IMR-90 (cell line): Measurements from ENCODE around the gene TBC1D8. TPM values are rescaled to one million over a fixed set of nuclear protein-coding genes. Genes with fewer than 3 reads are reported as not detected.

Experiments used
- ATAC-seq: fragments of 200-7000 bp; cut with Tn5 transposase; 2 replicates; pipeline ENCODE4 v1.9.1; 2020; ENCODE audit warnings: low read depth, mild to moderate bottlenecking, moderate library complexity
- BruUV-seq: library from RNA; stranded (reverse); fragments of 400-500 nt; replicated peaks from 2 replicates; lab custom pipeline; 2021; lab: Mats Ljungman, UMichigan
- CTCF ChIA-PET: fragments of 300-600 bp; formaldehyde crosslinking; extraction: SDS; loops from one replicate; lab custom pipeline; 2021; ENCODE audit warnings: antibody characterized with exemption; lab: Yijun Ruan, JAX
- POLR2A ChIA-PET: fragments of 300-600 bp; sonication (Branson Sonifier 250); formaldehyde crosslinking; loops from one replicate; lab custom pipeline; 2022; ENCODE audit warnings: antibody characterized with exemption; ENCODE audit not compliant: unreplicated experiment; lab: Charles Lee
- DNase-seq: peaks from one replicate; pipeline ENCODE4 v3.0.0; 2013
- H2AFZ ChIP-seq: replicated peaks from 2 replicates; pipeline ENCODE3; 2013; ENCODE audit warnings: low read length, mild to moderate bottlenecking; ENCODE audit not compliant: poor library complexity
- H2AK5ac ChIP-seq: 2 replicates; pipeline ENCODE4 v1.6.1; 2013; ENCODE audit warnings: low read depth, low read length, inconsistent platforms
- H2AK9ac ChIP-seq: replicated peaks from 2 replicates; pipeline ENCODE3; 2013; ENCODE audit warnings: mild to moderate bottlenecking, low read depth, low read length, moderate library complexity; ENCODE audit not compliant: poor library complexity
- H2BK120ac ChIP-seq: 2 replicates; pipeline ENCODE4 v1.6.1; 2013; ENCODE audit warnings: low read depth, low read length, inconsistent platforms
- H2BK15ac ChIP-seq: 3 replicates; pipeline ENCODE4 v1.6.1; 2013; ENCODE audit warnings: low read depth, low read length, inconsistent platforms
- H2BK20ac ChIP-seq: 2 replicates; pipeline ENCODE4 v1.6.1; 2013; ENCODE audit warnings: low read depth, mild to moderate bottlenecking, inconsistent platforms, low read length, moderate library complexity
- H2BK5ac ChIP-seq: 2 replicates; pipeline ENCODE4 v1.6.1; 2013; ENCODE audit warnings: mild to moderate bottlenecking, low read depth, low read length, inconsistent platforms; ENCODE audit not compliant: poor library complexity, severe bottlenecking
- H3K14ac ChIP-seq: replicated peaks from 2 replicates; pipeline ENCODE4 v1.6.1; 2013; ENCODE audit warnings: low read depth, low read length, inconsistent platforms
- H3K18ac ChIP-seq: 2 replicates; pipeline ENCODE4 v1.6.1; 2013; ENCODE audit warnings: low read depth, low read length, control low read depth
- H3K23ac ChIP-seq: 2 replicates; pipeline ENCODE4 v1.6.1; 2013; ENCODE audit warnings: low read depth, low read length, inconsistent platforms
- H3K27ac ChIP-seq: 2 replicates; pipeline ENCODE4 v1.5.1; 2013; ENCODE audit warnings: mild to moderate bottlenecking, control low read depth, low read length; ENCODE audit not compliant: insufficient read depth
- H3K27me3 ChIP-seq: 2 replicates; pipeline ENCODE4 v1.6.1; 2013; ENCODE audit warnings: low read length; ENCODE audit not compliant: control insufficient read depth, insufficient read depth
- H3K36me3 ChIP-seq: 2 replicates; pipeline ENCODE4 v1.6.1; 2013; ENCODE audit warnings: low read length, mixed read lengths; ENCODE audit not compliant: control insufficient read depth, insufficient read depth
- H3K4ac ChIP-seq: 2 replicates; pipeline ENCODE4 v1.6.1; 2013; ENCODE audit warnings: low read depth, low read length, inconsistent platforms
- H3K4me1 ChIP-seq: 2 replicates; pipeline ENCODE4 v1.6.1; 2013; ENCODE audit warnings: low read length, mixed read lengths; ENCODE audit not compliant: control insufficient read depth, insufficient read depth
- H3K4me2 ChIP-seq: 2 replicates; pipeline ENCODE4 v1.6.1; 2013; ENCODE audit warnings: low read depth, mild to moderate bottlenecking, control low read depth, low read length, moderate library complexity
- H3K4me3 ChIP-seq: 2 replicates; pipeline ENCODE4 v1.5.1; 2013; ENCODE audit warnings: low read depth, mild to moderate bottlenecking, control low read depth, low read length, moderate library complexity; ENCODE audit not compliant: insufficient read depth
- H3K56ac ChIP-seq: 2 replicates; pipeline ENCODE4 v1.6.1; 2013; ENCODE audit warnings: low read length, inconsistent platforms; ENCODE audit not compliant: insufficient read depth; ENCODE audit errors: extremely low read depth
- H3K79me1 ChIP-seq, 2 experiments: 2 replicates each; pipeline ENCODE4 v1.6.1; 2013; ENCODE audit warnings: low read length in 2 of 2, inconsistent platforms in 1 of 2, low read depth in 1 of 2
- H3K9ac ChIP-seq: 2 replicates; pipeline ENCODE4 v1.6.1; 2013; ENCODE audit warnings: low read depth, low read length, control low read depth
- H3K9me1 ChIP-seq: 2 replicates; pipeline ENCODE4 v1.6.1; 2013; ENCODE audit warnings: low read length, inconsistent platforms; ENCODE audit not compliant: insufficient read depth
- H3K9me3 ChIP-seq: 2 replicates; pipeline ENCODE4 v1.6.1; 2013; ENCODE audit warnings: low read length; ENCODE audit not compliant: control insufficient read depth, insufficient read depth
- H4K20me1 ChIP-seq: 2 replicates; pipeline ENCODE4 v1.6.1; 2013; ENCODE audit warnings: low read length, inconsistent platforms; ENCODE audit not compliant: insufficient read depth
- H4K5ac ChIP-seq: 2 replicates; pipeline ENCODE4 v1.6.1; 2013; ENCODE audit warnings: mild to moderate bottlenecking, low read depth, low read length, control low read depth
- H4K8ac ChIP-seq, 2 experiments: 2 replicates each; pipeline ENCODE4 v1.6.1; 2013; ENCODE audit warnings: low read depth in 2 of 2, low read length in 2 of 2, control low read depth in 1 of 2, inconsistent platforms in 1 of 2
- H4K91ac ChIP-seq: 2 replicates; pipeline ENCODE4 v1.6.1; 2013; ENCODE audit warnings: low read depth, low read length, inconsistent platforms; ENCODE audit not compliant: insufficient read depth
- BHLHE40 ChIP-seq: fragments of 150-350 bp; IDR thresholded peaks from 2 replicates; pipeline ENCODE4 v1.6.1; 2016; ENCODE audit warnings: mild to moderate bottlenecking, low read depth, low read length
- CHD1 ChIP-seq: IDR thresholded peaks from 2 replicates; pipeline ENCODE4 v1.6.1; 2012; ENCODE audit warnings: low read depth, low read length, improper control_type of control experiment
- MAZ ChIP-seq: IDR thresholded peaks from 2 replicates; pipeline ENCODE4 v1.6.1; 2012; ENCODE audit warnings: low read depth, mild to moderate bottlenecking, low read length, improper control_type of control experiment, moderate library complexity, borderline replicate concordance
- POLR2A ChIP-seq: IDR thresholded peaks from 2 replicates; pipeline ENCODE4 v1.6.1; 2012; ENCODE audit warnings: mild to moderate bottlenecking, low read depth, low read length
- RAD21 ChIP-seq: IDR thresholded peaks from 2 replicates; pipeline ENCODE4 v1.6.1; 2012; ENCODE audit warnings: low read length, improper control_type of control experiment
- RCOR1 ChIP-seq: IDR thresholded peaks from 2 replicates; pipeline ENCODE4 v1.6.1; 2012; ENCODE audit warnings: mild to moderate bottlenecking, low read length, improper control_type of control experiment; ENCODE audit not compliant: insufficient replicate concordance
- RFX5 ChIP-seq: IDR thresholded peaks from 2 replicates; pipeline ENCODE4 v1.8.0; 2012; ENCODE audit warnings: low read depth, mild to moderate bottlenecking, low read length, moderate library complexity
- SMC3 ChIP-seq: fragments of 150-350 bp; IDR thresholded peaks from 2 replicates; pipeline ENCODE4 v1.6.1; 2016; ENCODE audit warnings: low read depth, mild to moderate bottlenecking, antibody characterized with exemption, low read length, moderate library complexity
- whole genome bisulfite sequencing, 2 experiments: methylation state at CpG; one replicate each; pipeline versions ENCODE4 v1.1.5 to v1.1.7; 2013; ENCODE audit warnings: missing lambda C conversion rate in 2 of 2; ENCODE audit not compliant: insufficient read length in 1 of 2; ENCODE audit errors: extremely low coverage in 2 of 2; 5-methylcytosine and 5-hydroxymethylcytosine counted together
- dilution Hi-C: fragments of 300-500 bp; cut with HindIII; formaldehyde crosslinking; loops from one replicate; pipeline ENCODE4 v1.14.3; 2018; ENCODE audit warnings: low sequenced_read_pairs; ENCODE audit not compliant: unreplicated experiment
- in situ Hi-C: fragments of 300-500 bp; cut with MboI; formaldehyde crosslinking; loops from 3 replicates; pipeline ENCODE4 v1.14.3; 2019; ENCODE audit warnings: low sequenced_read_pairs, inconsistent platforms, mixed read lengths
- intact Hi-C: fragments of 100-400 bp; cut with micrococcal nuclease; formaldehyde crosslinking; loops from 2 replicates; pipeline ENCODE4 v1.10.0; 2022
- polyA plus RNA-seq, 3 experiments: library from polyadenylated mRNA; depleted of rRNA; stranded (reverse); fragments of >200 nt; gene quantifications; 2 replicates each; pipeline ENCODE4 v1.2.3, GENCODE V29; 2012; ENCODE audit warnings: low replicate concordance in 1 of 3
- total RNA-seq: library from RNA; depleted of rRNA; stranded (reverse); fragments of >200 nt; gene quantifications from 2 replicates; pipeline ENCODE4 v1.2.3, GENCODE V29; 2012
- TF ChIP-seq, protein P1 (sequence below): fragments of 150-350 bp; IDR thresholded peaks from 2 replicates; pipeline ENCODE4 v1.6.1; 2016; ENCODE audit warnings: low read depth, mild to moderate bottlenecking, low read length, moderate library complexity, borderline replicate concordance
- TF ChIP-seq, protein P2 (sequence below): conservative IDR thresholded peaks from 2 replicates; pipeline ENCODE4 v1.5.1; 2012; ENCODE audit warnings: mild to moderate bottlenecking, low read depth, low read length, improper control_type of control experiment

TBC1D8 gene
- total and polyA plus RNA-seq, 2 of the 4 experiments (the other 2 are of a cell fraction): 1.3 to 1.5 TPM

- CTCF ChIA-PET: interaction anchor here (1.1 kb wide), 1 partner anchor 66 kb away, joined by 3 read pairs; no protein-coding TSS in a partner anchor
- no peak for ATAC-seq
- Histone ChIP-seq H3K79me1 (peaks cover 0 to 65% of the 10 kb centered on the region in 2 experiments; a peak in 3 of 4 replicates), H2BK120ac (0 out of 2 replicates have a peak overlapping the region, but pooled peaks have one; percentile 5), H3K4me1 (peaks cover 7% of the 10 kb centered on the region), H4K8ac (no peak overlapping the region; a peak in 1 of 4 replicates), H3K56ac (no peak overlapping the region), H3K4me3 (no peak overlapping the region), H4K5ac (no peak overlapping the region), H3K36me3 (no peaks in the 10 kb centered on the region), H3K27me3 (no peaks in the 10 kb centered on the region; the same call in 1 of the 2 replicates), H4K20me1 (no peaks in the 10 kb centered on the region), H4K91ac (no peak overlapping the region), H2BK20ac (no peak overlapping the region; the same call in 1 of the 2 replicates), H2AK5ac (peak overlapping the region; percentile 86; the same call in 1 of the 2 replicates), H3K9me1 (peaks cover 6% of the 10 kb centered on the region), H3K14ac (peak overlapping the region; percentile 60; the same call in 1 of the 2 replicates), H3K27ac (no peak overlapping the region), H3K9me3 (no peaks in the 10 kb centered on the region), H3K4ac (peak overlapping the region; percentile 23; the same call in 1 of the 2 replicates), H3K9ac (no peak overlapping the region), H3K18ac (no peak overlapping the region), H3K4me2 (no peak overlapping the region), H2AFZ (no peak overlapping the region), H2AK9ac (peak overlapping the region; percentile 75), H2BK15ac (peak overlapping the region; percentile 16; the same call in 1 of the 3 replicates), H2BK5ac (no peak overlapping the region), H3K23ac (peak overlapping the region; percentile 50; the same call in 1 of the 2 replicates)
- in situ Hi-C loops (no loop called here), dilution Hi-C loops (no loop called here), intact Hi-C loops (no loop called here)
- no peak for TF ChIP-seq RFX5
- TF ChIP-seq RCOR1: no peak
- TF ChIP-seq, protein P1, sequence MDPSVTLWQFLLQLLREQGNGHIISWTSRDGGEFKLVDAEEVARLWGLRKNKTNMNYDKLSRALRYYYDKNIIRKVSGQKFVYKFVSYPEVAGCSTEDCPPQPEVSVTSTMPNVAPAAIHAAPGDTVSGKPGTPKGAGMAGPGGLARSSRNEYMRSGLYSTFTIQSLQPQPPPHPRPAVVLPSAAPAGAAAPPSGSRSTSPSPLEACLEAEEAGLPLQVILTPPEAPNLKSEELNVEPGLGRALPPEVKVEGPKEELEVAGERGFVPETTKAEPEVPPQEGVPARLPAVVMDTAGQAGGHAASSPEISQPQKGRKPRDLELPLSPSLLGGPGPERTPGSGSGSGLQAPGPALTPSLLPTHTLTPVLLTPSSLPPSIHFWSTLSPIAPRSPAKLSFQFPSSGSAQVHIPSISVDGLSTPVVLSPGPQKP: no peak
- no peak for TF ChIP-seq BHLHE40
- TF ChIP-seq RAD21: no peak
- no peak for TF ChIP-seq SMC3
- TF ChIP-seq, protein P2, sequence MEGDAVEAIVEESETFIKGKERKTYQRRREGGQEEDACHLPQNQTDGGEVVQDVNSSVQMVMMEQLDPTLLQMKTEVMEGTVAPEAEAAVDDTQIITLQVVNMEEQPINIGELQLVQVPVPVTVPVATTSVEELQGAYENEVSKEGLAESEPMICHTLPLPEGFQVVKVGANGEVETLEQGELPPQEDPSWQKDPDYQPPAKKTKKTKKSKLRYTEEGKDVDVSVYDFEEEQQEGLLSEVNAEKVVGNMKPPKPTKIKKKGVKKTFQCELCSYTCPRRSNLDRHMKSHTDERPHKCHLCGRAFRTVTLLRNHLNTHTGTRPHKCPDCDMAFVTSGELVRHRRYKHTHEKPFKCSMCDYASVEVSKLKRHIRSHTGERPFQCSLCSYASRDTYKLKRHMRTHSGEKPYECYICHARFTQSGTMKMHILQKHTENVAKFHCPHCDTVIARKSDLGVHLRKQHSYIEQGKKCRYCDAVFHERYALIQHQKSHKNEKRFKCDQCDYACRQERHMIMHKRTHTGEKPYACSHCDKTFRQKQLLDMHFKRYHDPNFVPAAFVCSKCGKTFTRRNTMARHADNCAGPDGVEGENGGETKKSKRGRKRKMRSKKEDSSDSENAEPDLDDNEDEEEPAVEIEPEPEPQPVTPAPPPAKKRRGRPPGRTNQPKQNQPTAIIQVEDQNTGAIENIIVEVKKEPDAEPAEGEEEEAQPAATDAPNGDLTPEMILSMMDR: no peak
- no peak for TF ChIP-seq POLR2A
- no peak for TF ChIP-seq CHD1
- TF ChIP-seq MAZ: no peak
- BruUV-seq: no TSS peak
- no peak for DNase-seq
- WGBS, 2 experiments: 93% methylated on average over 11 of the region's 18 CpGs; no CpG with 5 or more reads in 1 of the 2 experiments
- POLR2A ChIA-PET: interaction anchor here (1.1 kb wide), 1 partner anchor 13 kb away, joined by 3 read pairs; no protein-coding TSS in a partner anchor
Measured at GRCh38 chr2:101111262-101111838, 39.8 kb downstream of the TBC1D8 start.
